Retinal pigment epithelial cell (primary cell): ENCODE data around the gene PM20D1.
"Not testable (repeated sequence)": the region's sequence is repeated elsewhere in the genome, so short reads cannot be mapped to it uniquely, and the experiment has no call there.

Experiments used
- DNase-seq: peaks from one replicate; pipeline ENCODE4 v3.0.0-alpha.2; 2010; ENCODE audit warnings: low read depth
- H3K4me3 ChIP-seq: 2 replicates; pipeline ENCODE4 v1.5.1; 2011; ENCODE audit warnings: mild to moderate bottlenecking, low read length, control low read depth, moderate library complexity
- TF ChIP-seq, protein P1 (sequence below): conservative IDR thresholded peaks from 2 replicates; pipeline ENCODE4 v1.5.1; 2011; ENCODE audit warnings: low read depth, low read length, control low read depth, inconsistent platforms

PM20D1 gene

DNA sequence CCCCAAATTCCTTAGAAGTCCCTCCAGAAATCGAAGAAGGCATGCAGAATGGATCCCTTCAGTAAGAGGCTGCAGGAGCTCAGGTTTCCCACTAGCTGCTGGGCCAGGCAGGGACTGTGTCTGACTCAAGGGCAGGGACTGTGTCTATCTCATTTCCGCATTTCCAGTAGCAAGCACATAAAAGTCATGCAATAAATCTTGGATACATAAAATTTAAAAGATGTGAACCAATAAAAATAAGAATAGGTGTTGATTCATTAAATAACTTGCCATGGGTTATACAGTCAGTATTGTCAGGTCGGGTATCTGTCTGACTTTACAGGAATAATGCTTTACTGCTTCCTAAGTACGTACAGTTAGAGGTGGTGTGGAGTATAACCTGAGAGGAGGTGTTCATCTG lies 15.2 kb downstream of the PM20D1 start:
- DNase-seq, result no peak
- H3K4me3 ChIP-seq, result no peak overlapping the region
- TF ChIP-seq, protein P1, sequence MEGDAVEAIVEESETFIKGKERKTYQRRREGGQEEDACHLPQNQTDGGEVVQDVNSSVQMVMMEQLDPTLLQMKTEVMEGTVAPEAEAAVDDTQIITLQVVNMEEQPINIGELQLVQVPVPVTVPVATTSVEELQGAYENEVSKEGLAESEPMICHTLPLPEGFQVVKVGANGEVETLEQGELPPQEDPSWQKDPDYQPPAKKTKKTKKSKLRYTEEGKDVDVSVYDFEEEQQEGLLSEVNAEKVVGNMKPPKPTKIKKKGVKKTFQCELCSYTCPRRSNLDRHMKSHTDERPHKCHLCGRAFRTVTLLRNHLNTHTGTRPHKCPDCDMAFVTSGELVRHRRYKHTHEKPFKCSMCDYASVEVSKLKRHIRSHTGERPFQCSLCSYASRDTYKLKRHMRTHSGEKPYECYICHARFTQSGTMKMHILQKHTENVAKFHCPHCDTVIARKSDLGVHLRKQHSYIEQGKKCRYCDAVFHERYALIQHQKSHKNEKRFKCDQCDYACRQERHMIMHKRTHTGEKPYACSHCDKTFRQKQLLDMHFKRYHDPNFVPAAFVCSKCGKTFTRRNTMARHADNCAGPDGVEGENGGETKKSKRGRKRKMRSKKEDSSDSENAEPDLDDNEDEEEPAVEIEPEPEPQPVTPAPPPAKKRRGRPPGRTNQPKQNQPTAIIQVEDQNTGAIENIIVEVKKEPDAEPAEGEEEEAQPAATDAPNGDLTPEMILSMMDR, result no peak

GRCh38 chr1:205832326-205832751 lies 17.6 kb downstream of the PM20D1 start:
- no peak overlapping the region for H3K4me3 ChIP-seq
- no peak for DNase-seq
- TF ChIP-seq, protein P1, result no peak

DNA sequence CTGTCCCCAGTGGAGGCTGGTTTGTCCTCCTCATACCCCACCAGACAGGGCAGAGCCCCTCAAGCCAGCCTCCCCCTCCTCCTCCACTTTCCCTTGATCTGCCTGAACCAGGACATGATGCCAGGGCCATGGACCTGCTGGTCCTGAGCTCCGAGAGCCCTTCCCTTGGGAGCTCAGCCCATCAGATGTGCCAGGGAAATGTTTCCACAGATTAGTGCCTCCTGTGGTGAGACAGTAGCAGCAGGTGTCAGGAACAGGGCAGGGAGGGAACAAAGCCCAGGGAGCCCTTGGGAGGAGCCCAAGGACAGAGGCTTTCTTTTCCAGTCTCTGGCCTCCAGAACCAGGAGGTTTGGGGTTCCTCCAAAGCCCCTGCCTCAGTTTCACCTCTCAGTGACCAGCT lies 22.3 kb downstream of the PM20D1 start:
- TF ChIP-seq, protein P1, result peak; percentile 23
- H3K4me3 ChIP-seq, result no peak overlapping the region
- DNase-seq, result no peak

GRCh38 chr1:205826995-205827394 lies 22.9 kb downstream of the PM20D1 start:
- TF ChIP-seq, protein P1, result no peak
- DNase-seq, result no peak
- H3K4me3 ChIP-seq, result no peak overlapping the region

- TF ChIP-seq, protein P1, result no peak
- no peak for DNase-seq
These were observed 23.7 kb downstream of the PM20D1 start for GRCh38 chr1:205826016-205826806.

DNA sequence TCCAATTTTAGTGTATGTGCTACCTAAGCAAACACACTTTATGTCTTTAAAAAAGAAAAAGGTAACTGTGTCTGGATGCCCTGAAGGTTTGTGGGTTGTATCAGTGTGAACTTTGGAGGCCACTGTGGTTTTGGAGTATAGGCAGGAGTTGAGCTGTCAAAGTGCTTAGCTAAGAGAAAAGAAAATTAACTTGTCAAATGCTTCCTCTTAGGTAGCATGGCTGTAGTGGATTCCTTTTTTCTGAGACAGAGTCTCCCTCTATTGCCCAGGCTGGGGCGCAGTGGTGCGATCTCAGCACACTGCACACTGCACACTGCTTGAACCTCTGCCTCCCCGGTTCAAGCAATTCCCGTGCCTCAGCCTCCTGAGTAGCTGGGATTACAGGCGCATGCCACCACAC lies 25.8 kb downstream of the PM20D1 start:
- no peak for DNase-seq
- no peak overlapping the region for H3K4me3 ChIP-seq
- TF ChIP-seq, protein P1, result no peak

More at GRCh38 chr1:205826016-205826806, 23.7 kb downstream of the PM20D1 start:
- H3K4me3 ChIP-seq, result no peak overlapping the region

- H3K4me3 ChIP-seq, DNase-seq: not testable (repeated sequence)
These were observed 26.7 kb downstream of the PM20D1 start for GRCh38 chr1:205823260-205823659.
